ENCODE measurements around the gene MPC2.

DNA sequence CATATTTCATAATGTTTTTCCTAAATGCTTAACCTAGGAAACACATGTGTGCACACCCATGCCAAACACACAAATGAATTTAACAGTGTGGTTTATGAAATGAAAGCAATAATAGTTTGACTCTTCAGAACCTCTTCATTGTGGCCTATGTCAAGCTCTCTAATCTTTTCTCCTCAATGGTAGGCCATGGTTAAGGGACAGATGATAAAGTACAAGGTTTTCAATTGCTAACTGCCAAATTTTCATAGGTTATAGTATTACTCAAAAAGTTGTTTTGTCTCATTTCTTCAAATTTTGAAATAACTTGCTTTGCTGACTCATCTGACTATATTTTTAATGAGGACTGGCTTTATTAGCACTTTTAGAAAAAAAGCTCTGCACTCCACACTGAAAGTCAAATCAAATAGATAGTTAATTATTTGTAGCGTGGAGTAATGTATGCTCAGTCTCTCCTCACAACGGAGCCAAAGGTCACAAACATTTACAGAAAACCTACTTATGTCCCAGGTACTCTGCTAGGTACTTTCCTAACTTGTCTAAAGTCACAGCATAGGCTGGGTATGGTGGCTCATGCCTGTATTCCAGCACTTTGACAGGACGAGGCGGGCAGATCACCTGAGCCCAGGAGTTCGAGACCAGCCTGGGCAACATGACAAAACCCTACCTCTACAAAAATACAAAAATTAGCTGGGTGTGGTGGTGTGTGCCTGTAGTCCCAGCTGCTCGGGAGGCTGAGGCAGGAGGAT is 19.9 kb downstream of the MPC2 start:
- TF ChIP-seq CTCF (IDR thresholded peaks at IDR 0.05) (no peak), POLR2A (IDR thresholded peaks at IDR 0.05) (no peak)
